ENCODE data around the gene NET1. TPM values are rescaled to one million over a fixed set of nuclear protein-coding genes. Genes with fewer than 3 reads are reported as not detected.

NET1 gene
- polyA plus RNA-seq, 1 donor: 139 TPM

GRCh38 chr10:5500162-5500670, 87.9 kb downstream of the NET1 start:
- DNase-seq: no peak

GRCh38 chr10:5500910-5501309, 88.6 kb downstream of the NET1 start:
- DNase-seq: no peak

- DNase-seq: no peak
Measured at GRCh38 chr10:5502061-5502521, 89.7 kb downstream of the NET1 start.

- no peak for DNase-seq
Measured at GRCh38 chr10:5502571-5503476, 90.5 kb downstream of the NET1 start.

GRCh38 chr10:5503477-5503835, 91.1 kb downstream of the NET1 start:
- DNase-seq: peak; percentile 52

GRCh38 chr10:5504146-5505072, 92.1 kb downstream of the NET1 start:
- no peak for DNase-seq

GRCh38 chr10:5506246-5506645, 93.9 kb downstream of the NET1 start:
- DNase-seq: no peak

- no peak for DNase-seq
Measured at GRCh38 chr10:5506751-5507648, 94.6 kb downstream of the NET1 start.

GRCh38 chr10:5507649-5508131, 95.3 kb downstream of the NET1 start:
- DNase-seq: no peak

- DNase-seq: no peak
Measured at GRCh38 chr10:5508161-5508604, 95.8 kb downstream of the NET1 start.

Other genes with a start within 250 kb of the NET1 start
- 0.20 TPM for gene AKR1C8, start 227.4 kb upstream of the NET1 start, polyA plus RNA-seq (ENCODE audit: insufficient read length)
- not detected for gene AKR1C4, start 215.7 kb upstream of the NET1 start, polyA plus RNA-seq (ENCODE audit: insufficient read length)
- gene UCN3, start 47.6 kb upstream of the NET1 start, polyA plus RNA-seq (ENCODE audit: insufficient read length): 1.0 TPM
- gene TUBAL3, start 7.7 kb upstream of the NET1 start, polyA plus RNA-seq (ENCODE audit: insufficient read length): 0.40 TPM
- gene CALML5, start 87.0 kb downstream of the NET1 start, polyA plus RNA-seq (ENCODE audit: insufficient read length): not detected
- gene CALML3, start 112.4 kb downstream of the NET1 start, polyA plus RNA-seq (ENCODE audit: insufficient read length): not detected